ACC112 (cell line): ENCODE measurements around the gene NTRK2.

ENCODE experiments used
- H2AFZ ChIP-seq: fragments of 200-600 bp; sonication (generic); one replicate; pipeline ENCODE4 v1.6.0; 2017; ENCODE audit warnings: antibody characterized with exemption, low read length; ENCODE audit not compliant: unreplicated experiment
- H3K27ac ChIP-seq: fragments of 200-600 bp; sonication (generic); 2 replicates; pipeline ENCODE4 v1.5.1; 2014; ENCODE audit warnings: low read depth, mild to moderate bottlenecking, antibody characterized with exemption, low read length, moderate library complexity
- H3K27me3 ChIP-seq: fragments of 200-600 bp; sonication (generic); 2 replicates; pipeline ENCODE4 v1.6.1; 2014; ENCODE audit warnings: mild to moderate bottlenecking, antibody characterized with exemption, low read length, moderate library complexity, mixed read lengths; ENCODE audit not compliant: insufficient read depth
- H3K36me3 ChIP-seq: fragments of 200-600 bp; sonication (generic); 2 replicates; pipeline ENCODE4 v1.6.1; 2016; ENCODE audit warnings: mild to moderate bottlenecking, antibody characterized with exemption, low read length, moderate library complexity, mixed read lengths; ENCODE audit not compliant: insufficient read depth
- H3K4me1 ChIP-seq: fragments of 200-600 bp; sonication (generic); one replicate; pipeline ENCODE4 v1.6.1; 2016; ENCODE audit warnings: low read length, mixed read lengths; ENCODE audit not compliant: insufficient read depth, unreplicated experiment, control insufficient read depth
- H3K4me3 ChIP-seq: fragments of 200-600 bp; sonication (generic); 2 replicates; pipeline ENCODE4 v1.5.1; 2014; ENCODE audit warnings: mild to moderate bottlenecking, low read depth, low read length
- H3K79me2 ChIP-seq: fragments of 200-600 bp; sonication (generic); one replicate; pipeline ENCODE4 v1.6.0; 2016; ENCODE audit warnings: low read length; ENCODE audit not compliant: control insufficient read depth, unreplicated experiment, insufficient read depth

Gene NTRK2

DNA sequence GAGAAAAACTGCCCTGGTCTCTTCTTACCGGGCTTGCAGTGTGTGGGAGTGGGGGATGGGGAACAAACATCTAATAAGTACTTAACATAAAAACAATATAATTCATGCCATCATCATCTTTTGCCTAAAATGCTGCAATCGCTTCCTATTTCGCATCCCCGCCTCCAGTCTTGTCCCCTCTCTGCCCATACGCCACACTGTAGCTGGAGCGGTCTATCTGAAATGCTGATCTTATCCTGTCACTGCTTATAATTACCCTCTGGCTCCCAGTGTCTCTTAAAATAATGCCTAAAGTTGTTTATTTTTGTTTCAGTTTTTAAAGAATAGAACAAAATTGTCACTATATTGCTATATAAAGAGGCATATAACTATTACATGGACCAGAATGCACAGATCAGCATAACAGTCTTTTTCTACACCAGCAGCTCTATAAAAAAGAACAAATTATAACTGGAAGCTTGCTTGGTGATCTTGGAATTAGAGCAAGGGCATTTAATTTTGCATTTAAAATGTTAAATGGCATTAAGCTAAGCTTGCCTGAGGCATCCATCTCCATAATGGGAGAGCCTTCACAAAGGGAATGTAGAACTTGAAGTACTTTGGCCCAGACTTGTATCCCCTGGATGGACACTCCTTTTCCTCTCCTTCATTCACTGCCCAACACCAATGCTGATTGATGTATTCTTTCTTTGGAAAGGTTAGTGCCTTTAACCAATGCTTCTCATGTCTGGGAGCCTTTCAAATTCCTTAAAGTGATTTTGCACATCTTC is 12.2 kb downstream of the NTRK2 start:
- no peaks in the 10 kb centered on the region for H3K4me1 ChIP-seq

DNA sequence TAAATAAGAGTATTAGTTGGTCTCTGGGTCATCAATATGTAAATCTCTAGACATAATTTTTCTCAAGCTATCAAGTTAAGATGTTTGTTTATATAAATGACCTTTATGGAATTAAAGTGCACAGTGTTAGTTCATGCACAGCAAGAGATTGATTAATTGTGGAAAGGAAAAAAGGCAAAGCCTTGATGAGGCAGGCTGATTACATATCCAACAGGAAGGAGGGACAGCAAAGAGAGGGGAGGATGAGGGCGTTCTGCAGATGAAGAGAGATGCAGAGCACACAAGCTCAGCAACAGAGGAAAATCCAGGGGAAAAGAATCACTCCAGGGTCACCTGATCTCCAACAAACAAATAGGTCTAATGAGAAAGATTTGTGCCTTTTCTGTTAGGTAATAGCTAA is 16.5 kb downstream of the NTRK2 start:
- H3K79me2 ChIP-seq, result no peaks in the 10 kb centered on the region
- no peaks in the 10 kb centered on the region for H3K4me1 ChIP-seq
- no peak overlapping the region for H3K27ac ChIP-seq
- no peaks in the 10 kb centered on the region for H3K27me3 ChIP-seq
- no peak overlapping the region for H3K4me3 ChIP-seq
- no peak overlapping the region for H2AFZ ChIP-seq
- no peaks in the 10 kb centered on the region for H3K36me3 ChIP-seq

More for the DNA sequence above, 12.2 kb downstream of the NTRK2 start:
- Histone ChIP-seq H3K27me3 (no peaks in the 10 kb centered on the region), H3K36me3 (no peaks in the 10 kb centered on the region), H2AFZ (no peak overlapping the region), H3K4me3 (no peak overlapping the region), H3K27ac (no peak overlapping the region), H3K79me2 (no peaks in the 10 kb centered on the region)

DNA sequence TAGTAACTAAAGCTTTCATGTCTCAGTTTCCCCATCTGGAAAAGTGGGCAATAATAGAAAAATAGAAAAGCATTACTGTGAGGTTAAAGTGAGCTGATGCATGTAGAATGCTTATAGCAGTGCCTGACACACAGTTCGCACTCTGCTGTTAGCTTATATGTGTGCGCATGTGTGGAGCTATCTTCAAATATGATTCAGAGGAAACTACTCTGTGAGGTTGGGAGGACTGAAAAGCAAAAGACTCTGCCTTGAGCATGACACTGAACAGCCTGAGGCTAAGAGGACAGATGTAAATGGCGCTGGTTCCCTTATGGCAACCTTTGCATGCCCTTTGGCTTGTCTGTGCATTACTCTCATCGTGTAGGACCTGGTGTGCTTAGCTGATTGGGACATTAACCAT is 19.4 kb downstream of the NTRK2 start:
- Histone ChIP-seq H3K4me1 (no peaks in the 10 kb centered on the region), H3K36me3 (no peaks in the 10 kb centered on the region), H3K27ac (no peak overlapping the region), H3K79me2 (no peaks in the 10 kb centered on the region), H3K4me3 (no peak overlapping the region), H3K27me3 (no peaks in the 10 kb centered on the region), H2AFZ (no peak overlapping the region)

DNA sequence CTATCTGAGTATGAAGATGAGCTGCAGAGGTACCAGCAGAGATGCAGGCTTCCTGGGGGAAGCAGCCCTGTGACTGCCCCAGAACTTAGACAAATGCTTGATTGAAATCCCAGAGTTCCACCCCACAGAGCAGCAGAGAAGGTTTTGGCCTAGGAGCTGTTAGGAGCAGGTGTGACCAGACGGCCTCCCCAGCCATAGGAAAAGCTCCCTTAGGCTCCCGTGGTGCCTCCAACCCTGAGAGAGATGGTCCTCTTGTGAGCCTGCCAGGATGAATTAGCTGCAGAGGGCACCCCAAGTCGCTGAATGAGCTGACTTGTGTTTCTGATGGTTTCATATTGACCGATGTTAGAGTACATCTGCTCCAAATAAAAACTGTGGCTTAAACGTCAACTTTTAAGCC is 22.1 kb downstream of the NTRK2 start:
- H3K27me3 ChIP-seq, result no peaks in the 10 kb centered on the region
- no peak overlapping the region for H3K4me3 ChIP-seq
- H3K4me1 ChIP-seq, result no peaks in the 10 kb centered on the region
- no peak overlapping the region for H2AFZ ChIP-seq
- no peaks in the 10 kb centered on the region for H3K79me2 ChIP-seq
- H3K27ac ChIP-seq, result no peak overlapping the region
- no peaks in the 10 kb centered on the region for H3K36me3 ChIP-seq

DNA sequence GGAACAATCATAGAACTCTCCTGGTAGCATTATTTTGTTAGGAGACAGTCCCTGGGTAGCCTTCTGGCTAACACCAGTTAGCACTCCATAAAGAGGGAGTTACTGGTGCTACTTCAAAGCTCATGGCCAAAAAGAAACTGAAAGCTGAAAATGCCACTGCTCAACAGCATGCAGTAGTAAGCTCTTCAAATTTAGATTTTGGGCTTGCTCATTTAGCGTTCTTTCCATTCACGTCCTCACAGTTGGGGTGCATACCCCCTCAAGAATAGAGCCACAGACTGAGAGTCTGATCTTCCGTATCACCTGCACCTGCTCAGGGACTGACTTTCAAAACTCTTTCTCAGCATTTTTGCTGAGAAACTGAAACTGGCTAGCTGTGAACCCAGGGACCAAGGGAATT is 24.7 kb downstream of the NTRK2 start:
- Histone ChIP-seq H3K4me1 (no peaks in the 10 kb centered on the region), H3K4me3 (no peak overlapping the region), H3K27ac (no peak overlapping the region), H2AFZ (no peak overlapping the region), H3K27me3 (no peaks in the 10 kb centered on the region), H3K36me3 (no peaks in the 10 kb centered on the region), H3K79me2 (no peaks in the 10 kb centered on the region)

DNA sequence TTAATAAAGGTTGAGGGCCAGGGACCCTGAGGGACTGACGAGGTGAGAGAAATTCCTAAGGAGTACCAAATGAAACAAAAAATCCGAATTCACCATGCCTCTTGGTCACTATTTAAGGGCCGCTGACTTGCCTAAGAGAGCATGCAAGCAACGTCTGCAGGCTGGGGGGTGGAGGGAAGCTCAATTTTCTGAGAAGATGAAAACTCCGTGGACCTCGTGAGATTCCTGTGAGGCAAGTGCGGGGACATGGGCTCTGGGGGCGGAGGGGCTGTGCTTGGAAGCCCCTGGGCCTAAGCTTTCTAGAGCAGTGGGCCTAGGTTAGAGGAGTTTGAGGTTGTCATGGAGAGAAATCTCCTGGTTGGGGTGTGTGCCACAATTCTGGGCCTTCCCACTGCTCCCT is 27.5 kb downstream of the NTRK2 start:
- no peaks in the 10 kb centered on the region for H3K79me2 ChIP-seq
- H3K4me3 ChIP-seq, result no peak overlapping the region
- H3K36me3 ChIP-seq, result no peaks in the 10 kb centered on the region
- H3K4me1 ChIP-seq, result no peaks in the 10 kb centered on the region
- H3K27me3 ChIP-seq, result no peaks in the 10 kb centered on the region
- H3K27ac ChIP-seq, result no peak overlapping the region
- no peak overlapping the region for H2AFZ ChIP-seq

DNA sequence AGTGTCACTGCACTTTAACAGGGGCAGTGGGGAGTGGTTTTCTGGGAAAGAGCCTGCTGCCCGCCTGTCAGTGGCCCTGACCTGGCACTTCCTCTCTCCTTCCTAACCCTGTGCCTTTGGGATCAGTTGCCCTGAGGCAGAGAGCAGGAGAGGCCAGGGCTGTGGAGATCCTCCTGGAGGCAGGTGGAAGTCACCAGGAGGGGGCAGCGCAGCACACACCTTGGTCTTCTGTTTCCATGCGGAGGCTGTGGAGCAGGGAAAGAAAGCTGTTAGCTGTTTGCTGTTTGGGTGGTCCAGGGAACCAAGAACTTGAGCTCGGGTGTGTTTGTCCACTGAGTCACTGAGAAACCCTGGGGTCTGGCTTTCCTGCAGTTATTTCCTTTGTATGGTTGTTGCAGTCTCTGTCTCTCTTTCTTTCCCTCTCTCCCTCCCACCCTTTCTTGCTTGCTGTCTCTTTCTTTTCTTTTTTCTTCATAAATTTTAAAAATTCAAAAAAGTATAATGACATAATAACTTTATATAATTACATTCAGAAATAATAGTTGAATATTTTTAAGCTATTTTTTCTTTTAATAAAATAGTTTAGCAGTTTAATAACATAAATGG is 28.1 kb downstream of the NTRK2 start:
- H3K27ac ChIP-seq, result no peak overlapping the region

DNA sequence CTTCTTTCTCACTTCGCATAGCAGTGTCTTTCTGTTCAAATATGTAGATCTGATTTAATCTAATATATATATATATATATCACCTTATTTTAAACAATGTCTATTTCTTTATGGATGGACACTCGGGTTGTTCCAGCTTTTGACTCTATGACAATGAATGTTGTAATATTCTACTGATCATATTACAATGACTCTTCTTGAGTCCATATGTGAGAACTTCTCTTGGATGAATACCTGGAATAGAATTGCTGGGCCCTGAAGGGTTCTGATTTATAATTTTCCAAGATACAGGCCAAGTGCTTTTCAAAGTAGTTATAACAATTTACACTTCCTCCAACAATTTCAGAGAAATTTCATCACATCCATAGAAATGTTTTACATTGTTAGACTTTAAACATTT is 28.8 kb downstream of the NTRK2 start:
- Histone ChIP-seq H3K27me3 (no peaks in the 10 kb centered on the region), H3K79me2 (no peaks in the 10 kb centered on the region), H2AFZ (no peak overlapping the region), H3K27ac (no peak overlapping the region), H3K4me1 (no peaks in the 10 kb centered on the region), H3K36me3 (no peaks in the 10 kb centered on the region), H3K4me3 (no peak overlapping the region)

More for the DNA sequence above, 28.1 kb downstream of the NTRK2 start:
- H3K27me3 ChIP-seq, result no peaks in the 10 kb centered on the region
- H3K4me1 ChIP-seq, result no peaks in the 10 kb centered on the region
- no peak overlapping the region for H3K4me3 ChIP-seq
- no peak overlapping the region for H2AFZ ChIP-seq
- no peaks in the 10 kb centered on the region for H3K79me2 ChIP-seq
- H3K36me3 ChIP-seq, result no peaks in the 10 kb centered on the region

DNA sequence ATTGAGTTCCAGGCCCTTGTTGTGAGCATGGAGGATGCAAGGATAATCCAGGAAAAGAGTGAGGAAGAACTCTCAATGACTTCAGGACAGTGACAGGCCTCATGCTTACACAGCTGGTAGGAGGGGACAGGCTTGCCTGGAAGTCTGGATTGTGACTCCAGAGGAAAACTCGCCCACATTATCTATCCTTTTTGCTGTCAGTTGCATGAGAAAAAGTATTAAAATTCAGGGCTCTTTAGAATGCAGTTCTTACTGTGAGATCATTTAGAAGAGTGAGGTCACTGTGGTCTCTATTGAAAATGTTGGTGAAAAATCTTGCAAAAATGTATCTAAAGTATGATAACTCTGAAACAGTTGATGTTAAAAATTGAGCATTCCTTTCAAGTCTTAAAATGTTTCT is 30.5 kb downstream of the NTRK2 start:
- no peaks in the 10 kb centered on the region for H3K27me3 ChIP-seq
- H3K4me1 ChIP-seq, result no peaks in the 10 kb centered on the region
- no peak overlapping the region for H3K4me3 ChIP-seq
- no peak overlapping the region for H2AFZ ChIP-seq
- no peaks in the 10 kb centered on the region for H3K36me3 ChIP-seq
- H3K79me2 ChIP-seq, result no peaks in the 10 kb centered on the region
- H3K27ac ChIP-seq, result no peak overlapping the region

DNA sequence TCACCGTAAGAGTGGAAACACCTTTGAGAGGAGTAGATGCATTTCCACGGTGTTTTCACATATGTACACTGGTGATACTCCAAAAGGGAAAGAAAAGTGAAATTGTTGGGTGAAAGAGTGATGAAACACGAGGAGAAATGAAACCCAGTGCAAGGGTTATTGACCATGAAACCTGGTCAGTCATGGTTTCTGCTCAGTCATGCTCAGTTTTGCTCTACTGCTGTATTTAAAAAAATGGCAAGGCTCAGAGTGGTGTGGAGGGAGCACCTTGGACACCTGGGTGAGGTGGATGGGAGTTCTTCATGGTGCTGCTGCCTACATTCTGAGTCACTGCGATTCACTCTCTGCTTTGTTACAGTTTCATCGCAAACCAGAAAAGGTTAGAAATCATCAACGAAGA is 32.3 kb downstream of the NTRK2 start:
- no peaks in the 10 kb centered on the region for H3K36me3 ChIP-seq
- no peaks in the 10 kb centered on the region for H3K79me2 ChIP-seq
- H3K27me3 ChIP-seq, result no peaks in the 10 kb centered on the region
- no peaks in the 10 kb centered on the region for H3K4me1 ChIP-seq
- no peak overlapping the region for H3K27ac ChIP-seq
- no peak overlapping the region for H3K4me3 ChIP-seq
- no peak overlapping the region for H2AFZ ChIP-seq

DNA sequence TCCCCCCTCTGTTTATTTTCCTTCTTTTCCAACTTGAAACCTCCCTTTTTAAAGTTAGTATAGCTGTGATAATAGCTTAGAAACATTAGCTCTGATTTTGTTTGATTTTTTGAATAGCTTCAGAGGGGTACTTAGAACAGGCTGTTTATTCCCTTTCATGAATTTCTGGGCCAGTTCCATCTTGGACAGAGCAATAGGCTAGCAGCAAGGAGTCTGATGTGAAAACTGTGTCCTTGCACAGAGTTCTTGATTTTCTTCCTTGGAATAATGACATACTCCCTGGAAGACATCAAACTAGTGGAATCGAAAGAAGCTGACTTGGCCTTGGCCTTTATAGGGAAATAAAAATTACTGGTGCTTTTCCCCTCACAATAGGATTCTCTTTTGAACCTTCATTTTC is 32.9 kb downstream of the NTRK2 start:
- no peaks in the 10 kb centered on the region for H3K27me3 ChIP-seq

More for the DNA sequence above, 32.9 kb downstream of the NTRK2 start:
- Histone ChIP-seq H3K4me3 (no peak overlapping the region), H3K79me2 (no peaks in the 10 kb centered on the region), H3K27ac (no peak overlapping the region), H3K36me3 (no peaks in the 10 kb centered on the region), H2AFZ (no peak overlapping the region), H3K4me1 (no peaks in the 10 kb centered on the region)
